Stimulated activated CD4-positive, alpha-beta T cell treated with anti-CD3 and anti-CD28 coated beads, Interleukin-1b, Interleukin-23, amount 100 ng/mL, for 24 hours (primary cell): ENCODE data around the gene TMEM181.
"Not testable (repeated sequence)": the region's sequence is repeated elsewhere in the genome, so short reads cannot be mapped to it uniquely, and the experiment has no call there.

Experiments used
- DNase-seq, 4 experiments: peaks; one replicate each; pipeline ENCODE4 v3.0.0-alpha.2; 2020; ENCODE audit warnings: low read depth in 4 of 4, low spot score in 1 of 4

TMEM181 gene

DNA sequence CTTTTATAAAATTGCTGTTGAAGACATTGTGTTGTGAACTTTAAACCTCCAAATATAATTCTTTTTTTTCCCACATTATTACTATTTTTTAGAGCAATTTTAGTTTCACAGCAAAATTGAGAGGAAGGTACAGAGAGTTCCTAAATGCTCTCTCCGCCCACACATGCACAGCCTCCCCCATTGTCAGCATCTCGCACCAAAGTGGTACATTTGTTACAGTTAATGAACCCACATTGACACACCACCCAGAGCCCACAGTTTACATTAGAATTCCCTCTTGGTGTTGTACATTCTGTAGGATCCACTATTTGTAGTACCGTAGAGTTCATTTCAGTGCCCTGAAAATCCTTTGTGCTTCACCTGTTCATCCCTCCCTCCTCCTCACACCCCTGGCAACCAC, 33.8 kb downstream of the TMEM181 start:
- no peak for DNase-seq

DNA sequence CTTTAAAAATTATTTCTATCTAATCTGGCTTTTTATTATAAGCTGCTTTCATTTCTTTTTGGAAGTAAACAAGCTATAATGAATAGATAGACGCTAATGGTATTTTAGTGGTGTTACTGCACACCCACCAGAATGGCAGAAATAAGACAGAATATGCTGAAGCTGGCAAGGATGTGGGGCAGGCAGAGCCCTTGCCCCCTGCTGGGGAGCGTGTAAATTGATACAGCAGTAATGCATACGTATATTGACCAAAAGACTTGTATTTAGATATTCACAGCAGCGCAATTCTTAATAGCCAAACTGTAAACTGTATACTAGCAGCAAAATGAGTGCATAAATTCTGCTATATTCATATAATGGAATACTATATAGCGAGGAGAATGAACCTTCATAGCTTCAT, 35.3 kb downstream of the TMEM181 start:
- DNase-seq = no peak

DNA sequence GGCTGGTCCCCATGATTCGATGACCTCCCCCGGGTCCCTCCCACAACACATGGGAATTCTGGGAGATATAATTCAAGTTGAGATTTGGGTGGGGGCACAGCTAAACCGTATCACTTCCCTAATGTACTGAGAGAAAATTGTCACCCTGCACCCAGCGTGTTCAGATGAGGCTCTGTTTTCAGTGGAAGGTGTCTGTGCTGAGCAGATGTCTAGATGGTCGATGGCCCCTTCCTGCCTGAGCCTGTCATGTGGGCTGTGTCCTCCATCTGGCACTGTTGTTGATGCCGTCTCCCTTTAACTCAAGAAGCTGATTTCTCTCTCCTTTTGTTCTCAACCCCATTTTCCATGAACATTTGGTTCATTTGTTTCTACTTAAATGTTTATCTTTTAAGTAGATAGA, 37.0 kb downstream of the TMEM181 start:
- no peak for DNase-seq

DNA sequence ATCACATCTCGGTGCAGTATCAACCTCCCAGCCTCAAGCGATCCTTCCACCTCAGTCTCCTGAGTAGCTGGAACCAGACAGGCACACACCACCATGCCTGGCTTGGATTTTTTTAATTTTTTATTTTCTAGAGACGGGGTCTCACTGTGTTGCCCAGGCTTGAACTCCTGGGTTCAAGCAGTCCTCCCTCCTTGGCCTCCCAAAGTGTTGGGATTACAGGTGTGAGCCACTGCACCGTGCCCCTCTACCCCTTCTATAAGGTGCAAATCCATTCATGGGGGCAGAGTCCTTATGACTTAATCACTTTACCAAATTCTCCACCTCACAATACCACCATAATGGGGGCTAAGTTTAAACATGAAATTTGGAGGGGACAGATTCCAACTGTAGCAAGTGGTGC, 37.7 kb downstream of the TMEM181 start:
- no peak for DNase-seq

DNA sequence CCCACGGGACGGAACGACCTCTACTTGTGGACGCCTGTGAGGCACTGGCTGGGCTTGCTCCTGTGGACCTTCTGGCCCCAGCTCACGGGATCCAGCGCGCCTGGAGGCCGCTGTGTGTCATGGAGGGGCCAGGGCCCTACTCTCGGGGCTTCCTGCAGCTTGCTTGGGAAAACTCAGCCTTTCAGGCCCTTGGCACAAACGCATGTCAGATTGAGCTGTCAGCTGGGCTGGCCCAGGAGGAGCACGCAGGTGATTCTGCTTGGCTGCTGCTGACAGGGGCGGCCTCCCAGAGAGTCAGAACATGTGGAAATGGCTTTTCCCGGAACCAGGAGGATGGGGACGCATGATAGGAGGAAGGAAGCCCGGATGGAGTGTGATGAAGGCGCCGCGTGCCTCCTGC, 39.7 kb downstream of the TMEM181 start:
- DNase-seq = no peak

DNA sequence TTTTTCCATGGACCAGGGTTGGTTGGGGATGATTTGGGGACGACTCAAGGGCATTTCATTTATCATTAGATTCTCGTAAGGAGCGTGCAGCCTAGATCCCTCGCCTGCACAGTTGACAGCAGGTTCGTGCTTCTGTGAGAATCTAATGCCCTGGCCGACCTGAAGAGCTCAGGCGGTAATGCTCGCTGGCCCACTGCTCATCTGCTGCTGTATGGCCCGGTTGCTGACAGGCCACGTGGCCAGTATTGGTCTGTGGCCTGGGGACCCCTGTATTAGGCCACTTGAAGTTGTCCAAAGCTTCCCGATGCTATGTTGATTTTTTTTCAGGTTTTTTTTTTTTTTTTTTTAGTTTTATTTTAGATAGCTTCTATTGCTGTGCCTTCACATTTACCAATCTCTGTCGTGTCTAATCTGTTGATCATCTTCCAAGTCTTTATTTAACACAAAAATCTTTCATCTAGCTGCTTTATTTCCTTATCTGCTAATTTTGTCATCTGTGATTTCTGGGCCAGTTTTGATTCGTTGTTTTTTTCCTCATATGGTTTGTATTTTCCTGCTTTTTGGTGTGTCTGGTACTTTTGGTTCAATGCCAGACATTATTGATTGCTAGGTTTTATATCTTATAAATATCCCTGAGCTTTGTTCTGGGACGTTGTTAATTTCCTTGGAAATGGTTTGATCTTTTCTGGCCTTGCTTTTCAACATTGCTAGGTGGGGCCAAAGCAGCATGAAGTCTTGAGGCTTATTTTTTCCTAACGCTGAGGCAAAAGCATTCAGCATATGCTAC, 43.6 kb downstream of the TMEM181 start:
- DNase-seq = no peak

DNA sequence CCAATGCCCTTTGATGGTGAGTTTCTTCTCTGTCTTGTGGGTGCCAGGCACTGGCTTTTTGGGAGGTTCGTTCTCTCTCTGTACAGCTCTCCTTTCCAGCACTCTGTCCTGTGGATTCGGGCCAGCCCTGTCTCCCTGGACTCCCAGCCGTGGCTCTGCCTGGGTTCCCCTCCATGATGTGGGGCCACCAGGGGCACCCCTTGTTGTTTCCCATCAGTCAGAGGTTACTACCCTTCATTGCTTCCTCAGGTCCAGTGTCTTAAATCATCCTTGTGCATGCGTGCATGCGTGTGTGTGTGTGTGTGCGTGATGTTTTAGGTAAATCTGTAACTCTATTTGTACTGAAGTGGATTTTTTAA, 44.1 kb downstream of the TMEM181 start:
- DNase-seq = no peak

DNA sequence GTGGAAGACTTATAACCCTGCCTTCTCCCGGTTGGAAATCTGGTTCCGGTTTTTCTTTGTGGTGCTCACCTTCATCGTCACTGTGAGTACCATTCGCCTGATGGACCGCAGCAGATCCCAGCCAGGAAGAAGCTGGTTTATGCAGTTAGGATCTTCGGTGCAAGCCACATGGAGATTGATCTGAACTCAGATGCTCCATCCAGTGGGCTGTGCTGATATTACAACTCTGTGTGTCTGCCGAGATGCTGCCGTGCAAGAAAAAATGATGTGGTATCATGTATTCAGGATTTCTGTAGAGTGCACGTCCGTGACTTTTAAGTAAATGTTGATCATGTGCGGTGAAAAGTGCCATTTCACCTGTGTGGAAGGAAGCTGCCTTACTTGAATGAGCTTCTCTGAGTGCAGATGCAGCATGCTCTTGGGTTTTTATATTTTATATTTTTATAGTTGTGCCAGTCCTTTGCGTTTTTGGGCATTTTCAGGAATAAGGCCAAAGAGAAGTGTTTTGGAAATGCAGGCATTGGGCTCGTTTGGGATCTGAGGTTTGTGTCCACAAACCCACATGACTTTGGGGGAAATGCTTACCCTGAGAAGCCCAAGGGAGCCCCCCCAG, 45.5 kb downstream of the TMEM181 start:
- DNase-seq = peak; percentile 14 to 38 (median 21)

DNA sequence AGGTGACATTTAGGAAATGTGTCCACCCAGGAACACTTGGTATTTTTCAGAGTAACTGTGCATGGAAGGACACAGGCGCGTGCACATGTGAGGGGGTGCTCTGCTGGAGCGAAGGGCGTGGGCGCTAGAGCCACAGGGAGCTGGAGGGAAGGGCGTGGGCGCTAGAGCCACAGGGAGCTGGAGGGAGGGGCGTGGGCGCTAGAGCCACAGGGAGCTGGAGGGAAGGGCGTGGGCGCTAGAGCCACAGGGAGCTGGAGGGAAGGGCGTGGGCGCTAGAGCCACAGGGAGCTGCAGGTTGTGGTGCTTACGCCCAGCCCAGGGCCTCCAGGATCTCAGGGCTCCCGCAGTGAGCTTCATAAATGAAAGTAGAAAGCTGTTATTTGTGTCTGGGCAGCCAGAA, 46.1 kb downstream of the TMEM181 start:
- not testable (repeated sequence) for DNase-seq

DNA sequence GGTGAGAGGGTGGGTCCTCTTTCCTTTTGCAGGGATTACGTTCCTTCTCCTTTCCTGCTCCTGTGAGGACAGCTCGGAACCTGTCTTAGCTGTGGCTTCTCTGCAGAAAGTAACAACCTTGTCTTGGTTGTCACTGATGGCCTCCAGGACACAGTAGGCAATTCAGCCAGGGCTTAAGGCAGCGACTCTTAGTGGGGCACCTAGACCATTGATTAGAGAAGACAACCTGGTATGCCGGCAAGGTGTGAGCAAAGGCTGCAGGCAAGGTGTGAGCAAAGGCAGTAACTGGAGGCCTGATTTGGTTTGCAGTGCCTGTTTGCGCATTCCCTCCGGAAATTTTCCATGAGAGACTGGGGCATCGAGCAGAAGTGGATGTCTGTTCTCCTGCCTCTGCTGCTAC, 47.0 kb downstream of the TMEM181 start:
- DNase-seq = no peak

DNA sequence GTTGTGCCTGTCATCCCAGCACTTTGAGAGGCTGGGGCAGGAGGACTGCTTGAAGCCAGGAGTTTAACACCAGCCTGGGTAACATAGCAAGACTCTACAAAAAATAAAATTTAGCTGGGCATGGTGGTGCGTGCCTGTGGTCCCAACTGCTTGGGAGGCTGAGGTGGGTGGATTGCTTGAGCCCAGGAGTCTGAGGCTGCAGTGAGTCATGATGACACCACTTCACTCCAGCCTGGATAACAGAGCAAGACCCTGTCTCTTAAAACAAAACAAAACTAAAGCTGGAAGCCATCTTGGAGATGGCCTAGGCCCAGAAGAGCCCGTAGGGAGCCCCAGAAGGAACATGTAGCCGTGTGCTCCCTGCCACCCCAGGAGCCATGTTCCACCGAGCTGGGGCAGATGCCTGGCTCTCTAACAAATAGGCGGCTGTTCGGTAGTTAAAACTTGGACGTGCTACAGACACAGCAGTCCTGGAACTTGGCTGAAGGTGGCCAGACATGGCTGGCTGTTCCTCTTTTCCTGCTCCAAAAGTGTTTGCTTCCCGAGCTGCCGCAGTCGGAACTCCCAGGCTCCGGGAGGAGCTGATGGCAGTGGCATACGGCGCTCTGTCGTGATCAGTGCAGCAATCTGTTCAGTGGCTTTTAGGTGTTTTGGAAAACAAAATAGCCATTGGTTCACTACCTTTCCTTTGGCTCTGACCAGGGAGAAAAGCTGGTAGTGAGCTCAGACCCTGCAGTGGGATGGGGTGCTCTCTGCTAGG, 47.7 kb downstream of the TMEM181 start:
- DNase-seq = no peak

DNA sequence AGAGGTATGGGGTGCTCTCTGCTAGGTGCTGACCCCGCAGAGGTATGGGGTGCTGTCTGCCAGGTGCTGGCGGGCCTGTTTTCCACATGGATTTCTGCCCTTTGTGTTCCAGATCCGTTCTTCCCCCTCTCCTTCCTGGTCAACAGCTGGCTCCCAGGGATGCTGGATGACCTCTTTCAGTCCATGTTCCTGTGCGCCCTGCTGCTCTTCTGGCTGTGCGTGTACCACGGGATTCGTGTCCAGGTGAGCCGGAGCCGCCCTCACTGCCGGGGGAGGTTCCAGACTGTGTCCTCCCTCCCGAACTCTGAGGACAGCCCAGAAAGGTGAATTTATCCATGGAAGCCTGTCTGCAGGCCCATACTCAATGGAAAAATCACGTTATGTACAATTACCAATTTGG, 48.3 kb downstream of the TMEM181 start:
- no peak for DNase-seq

DNA sequence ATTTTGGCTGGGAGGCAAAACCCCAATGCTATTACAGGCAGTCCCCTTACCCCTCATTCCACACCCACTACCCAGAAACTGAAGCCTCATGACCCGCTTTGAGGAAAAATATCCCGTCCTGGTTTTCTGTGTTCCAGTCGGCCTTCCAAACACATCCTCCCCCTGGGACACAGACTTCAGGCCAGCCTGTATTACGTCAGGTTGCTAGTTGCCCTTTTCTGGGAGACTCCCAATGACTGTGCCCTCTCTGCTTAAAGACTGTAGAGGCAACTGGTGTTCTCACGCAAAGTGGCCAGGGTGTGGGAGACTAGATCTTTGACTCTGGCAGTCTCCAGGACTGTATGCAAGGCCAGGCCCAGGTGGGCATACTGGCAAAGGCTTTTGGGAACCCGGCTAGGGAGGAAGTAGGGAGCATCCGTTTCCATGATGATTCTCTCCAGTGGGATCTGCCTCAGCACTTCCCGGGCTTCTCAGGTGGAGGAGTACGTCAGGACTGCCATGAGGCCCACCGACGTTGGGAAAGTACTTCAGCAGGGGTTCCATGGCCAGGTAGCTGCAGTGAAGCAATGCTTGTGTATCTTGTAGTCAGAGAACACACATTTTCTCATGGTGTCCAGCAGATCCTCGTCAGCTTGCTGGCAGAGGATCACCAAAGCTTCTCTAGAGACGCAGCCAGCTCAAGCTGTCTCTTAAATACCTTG, 49.7 kb downstream of the TMEM181 start:
- DNase-seq = no peak

DNA sequence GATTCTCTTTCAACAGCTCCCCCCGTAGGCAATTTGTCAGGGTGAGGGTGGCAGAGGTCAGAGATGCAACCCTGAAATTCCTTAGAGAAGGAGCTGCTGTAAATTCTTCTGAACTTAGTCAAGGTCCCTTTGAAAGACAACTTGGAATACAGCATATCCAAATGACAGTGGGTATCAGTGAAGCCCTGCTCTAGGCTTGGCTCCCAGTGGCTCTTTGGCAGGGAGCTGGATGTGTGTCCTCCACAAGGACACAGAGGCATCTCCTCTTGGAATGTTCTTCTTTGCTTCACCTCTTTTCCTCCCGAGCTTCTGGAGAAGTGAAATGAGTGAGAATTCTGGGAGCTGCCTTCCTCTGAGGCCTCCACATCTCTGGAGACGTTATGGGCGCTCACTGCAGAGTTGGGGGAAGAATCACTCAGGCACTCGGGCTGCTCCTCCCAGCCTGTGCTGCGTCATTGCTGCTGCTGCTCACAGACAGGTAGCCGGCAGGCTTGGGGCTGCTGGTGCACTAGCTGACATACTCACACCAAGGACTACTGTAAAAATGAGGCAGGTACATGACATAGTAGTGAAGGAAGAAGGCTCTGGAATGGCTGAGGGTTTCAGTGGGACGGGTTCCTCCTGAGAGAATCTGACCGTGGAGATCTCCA, 50.6 kb downstream of the TMEM181 start:
- no peak for DNase-seq

DNA sequence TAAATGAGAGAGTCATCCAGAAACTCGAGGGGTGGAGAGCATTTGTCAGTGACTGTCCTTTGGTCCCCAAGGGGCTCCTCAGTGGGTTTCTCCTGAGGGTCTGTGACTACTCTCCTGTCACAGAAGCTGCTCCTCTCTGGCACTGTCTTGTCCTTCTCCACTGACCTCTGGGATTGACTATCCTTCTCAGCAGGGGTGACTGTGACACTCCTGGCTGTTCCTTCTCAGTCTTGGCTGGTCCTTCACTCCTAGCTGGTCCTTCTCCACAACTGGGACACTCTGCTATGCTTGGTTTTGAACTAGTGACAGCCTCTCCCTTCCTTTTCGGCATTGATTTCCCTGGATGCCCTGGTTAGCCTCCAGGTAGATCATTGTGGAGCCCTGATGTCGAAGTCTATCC, 51.1 kb downstream of the TMEM181 start:
- DNase-seq = no peak

DNA sequence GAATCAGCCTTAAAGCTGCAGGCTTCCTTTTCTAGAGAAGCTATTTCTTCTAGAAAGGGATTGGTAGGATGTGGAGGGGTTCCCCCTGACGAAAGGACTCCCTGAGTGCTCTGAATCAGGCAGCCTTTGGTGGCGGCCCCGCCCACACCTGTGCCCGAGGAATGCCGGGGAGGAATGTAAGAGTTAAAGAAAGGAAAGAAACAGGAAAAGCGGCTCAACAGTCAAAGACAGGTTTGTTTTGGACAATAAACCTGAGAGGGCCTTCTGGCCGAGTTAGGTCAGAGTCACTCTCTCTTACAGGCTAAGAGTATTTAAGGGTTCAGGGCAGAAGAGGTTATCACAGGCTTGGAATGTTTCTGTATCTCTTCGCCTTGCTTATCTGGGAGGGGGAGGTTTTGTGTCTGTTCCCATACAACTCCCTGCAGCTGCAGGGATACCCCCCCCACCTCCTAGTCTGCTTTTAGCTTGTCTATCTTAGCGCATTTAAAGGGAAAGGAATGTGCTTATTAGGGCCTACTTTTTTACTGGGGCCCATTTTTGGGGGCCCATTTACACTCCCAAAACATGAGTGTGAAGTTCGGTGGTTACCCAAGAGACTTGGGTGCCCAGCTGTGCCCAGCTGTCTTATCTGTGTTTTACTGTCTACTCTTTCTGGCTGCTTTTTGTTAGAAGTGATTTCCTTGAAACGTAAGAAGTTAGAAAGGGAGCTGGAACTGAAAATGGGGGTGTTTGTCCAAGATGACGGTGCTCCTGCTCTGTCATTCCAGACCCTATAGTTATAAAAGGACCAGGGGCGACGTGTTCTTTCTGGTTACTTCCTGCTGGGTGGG, 51.9 kb downstream of the TMEM181 start:
- no peak for DNase-seq

DNA sequence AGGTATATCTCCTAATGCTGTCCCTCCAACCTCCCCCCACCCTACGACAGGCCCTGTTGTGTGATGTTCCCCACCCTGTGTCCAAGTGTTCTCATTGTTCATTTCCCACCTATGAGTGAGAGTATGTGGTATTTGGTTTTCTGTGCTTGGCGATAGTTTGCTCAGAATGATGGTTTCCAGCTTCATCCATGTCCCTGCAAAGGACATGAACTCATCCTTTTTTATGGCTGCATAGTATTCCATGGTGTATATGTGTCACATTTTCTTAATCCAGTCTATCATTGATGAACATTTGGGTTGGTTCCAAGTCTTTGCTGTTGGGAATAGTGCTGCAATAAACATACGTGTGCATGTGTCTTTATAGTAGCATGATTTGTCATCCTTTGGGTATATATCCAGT, 54.7 kb downstream of the TMEM181 start:
- not testable (repeated sequence) for DNase-seq

DNA sequence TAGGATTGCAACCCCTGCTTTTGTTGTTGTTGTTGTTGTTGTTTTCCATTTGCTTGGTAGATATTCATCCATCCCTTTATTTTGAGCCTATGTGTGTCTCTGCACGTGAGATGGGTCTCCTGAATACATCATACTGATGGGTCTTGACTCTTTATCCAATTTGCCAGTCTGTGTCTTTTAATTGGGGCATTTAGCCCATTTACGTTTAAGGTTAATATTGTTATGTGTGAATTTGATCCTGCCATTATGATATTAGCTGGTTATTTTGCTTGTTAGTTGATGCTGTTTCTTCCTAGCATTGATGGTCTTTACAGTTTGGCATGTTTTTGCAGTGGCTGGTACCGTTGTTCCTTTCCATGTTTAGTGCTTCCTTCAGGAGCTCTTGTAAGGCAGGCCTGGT, 58.4 kb downstream of the TMEM181 start:
- DNase-seq = not testable (repeated sequence)

DNA sequence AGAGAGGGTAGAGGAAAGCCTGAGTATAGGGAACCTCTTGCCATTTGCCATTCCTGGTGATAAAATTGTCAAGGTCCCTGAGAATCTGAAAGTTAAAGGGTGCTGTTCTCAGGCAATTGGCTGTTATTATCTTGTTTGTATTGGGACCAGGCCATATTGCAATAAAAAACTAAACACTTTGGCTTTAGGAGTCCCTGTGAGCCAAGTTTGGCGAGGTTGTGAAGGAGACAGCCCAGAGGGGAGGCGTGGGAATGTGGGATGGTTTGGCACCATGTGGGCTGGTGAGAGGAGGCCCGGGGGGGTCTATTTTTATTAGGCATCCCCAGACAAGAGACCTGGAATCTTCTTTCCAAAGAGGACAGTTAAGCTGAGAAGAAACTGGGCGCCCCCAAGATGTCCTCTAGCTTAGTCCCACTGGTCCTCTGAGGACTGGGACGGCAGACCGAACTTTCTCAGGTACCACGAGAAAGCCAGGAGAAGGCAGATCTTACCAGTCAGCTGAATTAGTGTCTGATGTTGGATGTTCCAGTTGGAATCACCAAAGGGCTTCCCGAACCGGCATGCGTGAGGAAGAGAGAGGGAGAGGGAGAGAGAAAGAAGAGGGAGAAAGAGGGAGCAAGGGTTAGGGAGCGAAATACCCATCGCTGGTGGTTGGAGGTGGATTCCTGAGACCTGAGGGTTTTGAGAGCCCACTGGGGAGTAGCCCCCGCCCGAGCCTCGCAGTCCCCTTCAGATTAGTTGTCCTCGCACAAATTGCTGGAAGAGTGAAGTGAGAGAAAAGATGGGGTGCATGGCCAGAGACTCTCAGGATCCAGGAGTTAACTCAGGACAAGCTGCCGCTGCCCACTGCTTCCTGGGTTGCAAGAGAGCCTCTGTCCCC, 60.3 kb downstream of the TMEM181 start:
- no peak for DNase-seq
